ENCODE data around the gene ZSWIM4. TPM values are rescaled to one million over a fixed set of nuclear protein-coding genes. Genes with fewer than 3 reads are reported as not detected.

ZSWIM4 gene
- total RNA-seq, 1 donor from 2014 or later: 23.2 TPM

DNA sequence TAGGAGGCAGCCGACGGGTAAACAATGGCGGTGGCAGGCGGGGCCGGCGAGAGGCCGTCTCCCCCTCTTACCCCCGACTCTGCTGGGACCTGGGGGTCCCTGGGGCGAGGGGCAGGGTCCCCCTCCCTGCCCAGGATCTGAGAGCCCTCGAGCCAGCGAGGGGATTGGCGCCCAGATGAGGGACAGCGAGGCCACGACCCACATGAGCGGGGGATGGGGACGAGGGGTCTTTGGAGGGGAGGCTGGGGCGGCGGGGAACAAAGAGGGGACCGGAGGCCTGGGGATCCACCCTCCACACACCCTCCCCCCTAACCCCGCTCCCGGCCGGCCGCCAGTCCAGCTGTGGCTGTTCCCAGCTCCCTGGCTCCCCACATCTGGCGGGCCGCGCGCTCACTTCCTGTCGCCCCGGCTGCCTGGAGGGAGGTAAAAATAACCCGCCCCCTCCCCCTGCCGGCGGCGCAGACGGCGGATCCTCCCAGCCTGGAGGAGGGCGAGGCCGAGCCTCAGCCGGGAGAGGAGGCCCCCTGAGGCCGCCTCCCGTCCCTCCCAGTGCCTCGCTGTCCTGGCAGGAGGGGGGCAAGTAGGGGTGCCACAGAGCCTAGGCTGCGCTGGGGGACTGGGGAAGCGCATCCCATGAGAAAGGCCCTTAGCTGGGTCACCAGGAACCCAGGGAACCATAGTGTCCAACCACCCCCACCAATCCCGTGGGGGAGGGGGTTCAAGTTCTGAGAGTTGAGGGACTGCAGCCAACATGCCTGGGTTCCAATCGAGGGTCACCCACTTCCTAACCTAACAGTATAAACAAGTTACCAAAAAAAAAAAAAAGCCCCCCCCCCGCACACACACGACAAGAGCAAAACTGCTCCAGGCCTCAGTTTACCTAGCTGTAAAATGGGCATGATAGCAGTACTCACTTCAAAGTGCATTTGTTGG is 52.4 kb downstream of the ZSWIM4 start:
- Histone ChIP-seq H3K4me1 (peaks cover 20 to 68% of the 10 kb centered on the region in 2 donors), H3K9me3 (no peaks in the 10 kb centered on the region), H3K27ac (peak overlapping the region; percentile 99 to 100), H3K27me3 (no peaks in the 10 kb centered on the region), H3K4me3 (peak overlapping the region; percentile 50 to 70), H3K36me3 (no peaks in the 10 kb centered on the region)
- intact Hi-C loops (cut with DNase I): loop anchor here (5.0 kb wide), 1 partner anchor 695 kb away; the partner anchor contains the start of genes IER2 and STX10
- TF ChIP-seq, protein P1, sequence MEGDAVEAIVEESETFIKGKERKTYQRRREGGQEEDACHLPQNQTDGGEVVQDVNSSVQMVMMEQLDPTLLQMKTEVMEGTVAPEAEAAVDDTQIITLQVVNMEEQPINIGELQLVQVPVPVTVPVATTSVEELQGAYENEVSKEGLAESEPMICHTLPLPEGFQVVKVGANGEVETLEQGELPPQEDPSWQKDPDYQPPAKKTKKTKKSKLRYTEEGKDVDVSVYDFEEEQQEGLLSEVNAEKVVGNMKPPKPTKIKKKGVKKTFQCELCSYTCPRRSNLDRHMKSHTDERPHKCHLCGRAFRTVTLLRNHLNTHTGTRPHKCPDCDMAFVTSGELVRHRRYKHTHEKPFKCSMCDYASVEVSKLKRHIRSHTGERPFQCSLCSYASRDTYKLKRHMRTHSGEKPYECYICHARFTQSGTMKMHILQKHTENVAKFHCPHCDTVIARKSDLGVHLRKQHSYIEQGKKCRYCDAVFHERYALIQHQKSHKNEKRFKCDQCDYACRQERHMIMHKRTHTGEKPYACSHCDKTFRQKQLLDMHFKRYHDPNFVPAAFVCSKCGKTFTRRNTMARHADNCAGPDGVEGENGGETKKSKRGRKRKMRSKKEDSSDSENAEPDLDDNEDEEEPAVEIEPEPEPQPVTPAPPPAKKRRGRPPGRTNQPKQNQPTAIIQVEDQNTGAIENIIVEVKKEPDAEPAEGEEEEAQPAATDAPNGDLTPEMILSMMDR (IDR thresholded peaks at IDR 0.05): peak; percentile 22 to 31 (median 23)
- peak; percentile 85 to 98 for DNase-seq (ENCODE audit: low spot score in 2 of 2)

GRCh38 chr19:13848340-13848677 is 53.1 kb downstream of the ZSWIM4 start:
- Histone ChIP-seq H3K36me3 (no peaks in the 10 kb centered on the region), H3K27me3 (no peaks in the 10 kb centered on the region), H3K27ac (peak overlapping the region; percentile 99 to 100), H3K4me1 (peaks cover 16 to 70% of the 10 kb centered on the region in 2 donors), H3K9me3 (no peaks in the 10 kb centered on the region), H3K4me3 (no peak overlapping the region)
- intact Hi-C loops (cut with DNase I): loop anchor here (5.0 kb wide), 1 partner anchor 696 kb away; the partner anchor contains the start of genes IER2 and STX10
- DNase-seq (ENCODE audit: low spot score in 2 of 2): no peak
- TF ChIP-seq, protein P1 (IDR thresholded peaks at IDR 0.05): no peak

DNA sequence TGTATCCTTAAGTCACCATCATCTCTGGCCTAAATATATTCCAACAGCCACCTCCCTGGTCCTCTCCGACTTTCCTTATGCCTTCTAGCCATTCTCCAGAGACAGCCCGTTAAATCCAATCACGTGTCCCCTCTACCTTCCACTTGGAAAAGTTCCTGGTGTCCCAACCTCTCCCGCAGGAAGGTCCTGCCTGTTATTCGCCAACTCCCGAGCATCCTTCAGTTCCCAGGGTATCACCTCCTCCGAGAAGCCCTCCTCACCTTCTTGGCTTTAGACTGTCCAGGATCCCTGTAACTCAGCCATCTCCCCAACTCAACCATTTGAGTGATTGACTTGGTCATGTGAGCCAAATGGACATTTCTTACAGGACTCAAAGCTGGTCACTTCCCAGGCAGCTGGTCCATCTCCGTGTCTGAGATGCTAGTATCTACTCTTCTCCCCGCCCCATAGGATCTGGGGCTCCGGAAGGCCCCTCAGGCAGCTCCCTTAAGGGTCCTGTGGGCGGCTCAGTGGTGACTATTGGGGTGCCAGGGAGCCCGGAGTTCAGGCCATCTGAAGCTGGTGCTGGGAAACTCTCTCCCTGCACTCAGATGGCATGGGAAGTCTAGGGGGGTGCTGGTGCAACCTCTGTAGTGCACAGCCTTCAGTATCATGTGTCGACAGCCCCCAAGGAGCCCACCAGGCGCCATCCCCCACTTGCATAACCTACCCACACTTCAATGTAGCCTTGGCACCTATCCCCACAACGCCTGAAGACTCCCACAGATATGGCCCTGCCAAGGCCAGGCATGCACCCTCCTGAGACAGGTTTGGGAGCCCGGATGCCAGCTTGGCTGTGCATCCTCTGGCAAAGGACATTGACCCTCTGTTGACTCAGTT is 53.8 kb downstream of the ZSWIM4 start:
- Histone ChIP-seq H3K27me3 (no peaks in the 10 kb centered on the region), H3K27ac (peak overlapping the region; percentile 99 to 100), H3K9me3 (no peaks in the 10 kb centered on the region), H3K36me3 (no peaks in the 10 kb centered on the region), H3K4me1 (peaks cover 16 to 65% of the 10 kb centered on the region in 2 donors), H3K4me3 (no peak overlapping the region)
- TF ChIP-seq, protein P1 (IDR thresholded peaks at IDR 0.05): no peak
- DNase-seq (ENCODE audit: low spot score in 2 of 2): no peak
- intact Hi-C loops (cut with DNase I): loop anchor here (5.0 kb wide), 1 partner anchor 697 kb away; the partner anchor contains the start of genes IER2 and STX10

DNA sequence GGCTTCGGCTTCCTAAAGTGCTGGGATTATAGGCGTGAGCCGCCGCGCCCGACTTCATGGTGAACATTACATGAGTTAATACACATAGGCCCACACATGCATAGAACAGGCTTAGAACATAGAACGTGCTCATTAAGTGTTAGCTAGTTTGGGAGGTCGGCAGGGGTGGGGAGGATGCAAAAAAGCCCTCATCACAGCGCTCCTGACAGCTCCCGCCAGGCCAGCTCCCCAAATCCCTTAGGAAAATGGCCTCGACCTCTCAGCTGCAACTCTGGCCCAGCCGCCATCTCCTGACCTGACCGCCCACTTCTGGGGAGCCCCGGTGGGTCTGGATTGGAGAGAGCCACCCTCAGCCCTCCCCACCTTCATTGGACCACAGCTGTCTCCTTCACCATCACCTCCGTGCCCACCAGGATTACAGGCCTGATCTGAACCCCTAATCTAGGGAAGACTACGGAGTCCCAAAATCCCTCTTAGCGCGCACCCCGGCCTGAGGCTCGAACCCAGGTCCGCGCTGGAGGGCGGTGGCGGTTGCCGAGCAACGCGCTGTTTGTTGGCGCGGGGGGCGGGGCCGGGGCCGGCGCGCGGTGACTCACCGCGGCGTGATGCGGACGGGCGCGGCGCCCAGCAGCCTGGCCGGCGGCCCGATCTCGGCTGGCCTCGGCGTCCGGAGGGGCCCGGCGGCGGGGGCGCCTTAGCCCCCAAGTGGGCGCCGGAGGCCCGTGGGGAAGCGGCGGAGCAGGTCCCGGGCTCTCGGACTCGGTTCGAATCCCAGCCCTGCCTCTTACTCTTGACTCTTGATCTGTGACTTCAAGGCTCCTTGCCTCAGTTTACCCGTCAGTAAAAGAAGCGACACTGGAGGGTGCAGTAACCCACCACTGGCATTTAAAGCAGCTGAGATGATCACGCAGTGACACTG is 55.0 kb downstream of the ZSWIM4 start:
- TF ChIP-seq, protein P1 (IDR thresholded peaks at IDR 0.05): no peak

More for the DNA sequence above, 55.0 kb downstream of the ZSWIM4 start:
- intact Hi-C loops (cut with DNase I): loop anchor here (5.0 kb wide), 1 partner anchor 698 kb away; the partner anchor contains the start of genes IER2 and STX10
- H3K4me3 ChIP-seq: peak overlapping the region; percentile 31 to 54
- H3K4me1 ChIP-seq: peaks cover 16 to 62% of the 10 kb centered on the region in 2 donors
- H3K27me3 ChIP-seq: no peaks in the 10 kb centered on the region
- DNase-seq (ENCODE audit: low spot score in 2 of 2): peak in 1 of 2 donors; percentile 90
- H3K9me3 ChIP-seq: no peaks in the 10 kb centered on the region
- H3K27ac ChIP-seq: peak overlapping the region; percentile 99 to 100
- H3K36me3 ChIP-seq: no peaks in the 10 kb centered on the region

All from ascending aorta (tissue), 2 donors.